HepG2 (cell line): ENCODE data around the gene VDR. TPM values are rescaled to one million over a fixed set of nuclear protein-coding genes. Genes with fewer than 3 reads are reported as not detected.

Experiments
- ATAC-seq: fragments of 200-7000 bp; cut with Tn5 transposase; 3 replicates; pipeline ENCODE4 v1.9.1; 2020; ENCODE audit warnings: mild to moderate bottlenecking, moderate library complexity
- BruUV-seq: library from RNA; stranded (reverse); fragments of 400-500 nt; replicated peaks from 2 replicates; lab custom pipeline; 2021; lab: Mats Ljungman, UMichigan
- CTCF ChIA-PET: fragments of 300-600 bp; formaldehyde crosslinking; extraction: SDS; loops from one replicate; lab custom pipeline; 2021; ENCODE audit warnings: low total read pairs, inconsistent platforms, low intra/inter-chr PET ratio; lab: Yijun Ruan, JAX
- POLR2A ChIA-PET: fragments of 350-600 bp; sonication (Branson Sonifier 250); formaldehyde crosslinking; loops from one replicate; lab custom pipeline; 2020; ENCODE audit warnings: antibody characterized with exemption, inconsistent platforms; lab: Yijun Ruan, JAX
- DNase-seq: peaks from one replicate; pipeline ENCODE4 v3.0.0-alpha.2; 2015; ENCODE audit warnings: low spot score
- FAIRE-seq: peaks from 3 replicates; lab custom pipeline; 2011; peaks lifted over from hg19 to GRCh38; lab: Jason Lieb, UNC
- H2AFZ ChIP-seq: one replicate; pipeline ENCODE4 v1.6.1; 2011; ENCODE audit warnings: low read length, inconsistent platforms
- H3K27ac ChIP-seq: fragments of 300-600 bp; 3 replicates; pipeline ENCODE4 v1.8.0; 2011; ENCODE audit warnings: mixed run types, mild to moderate bottlenecking, mixed read lengths, low read length, inconsistent platforms; ENCODE audit not compliant: insufficient read depth; ENCODE audit errors: extremely low read length
- H3K27me3 ChIP-seq, 2 experiments: fragments of 200-600 bp in 1 of 2; 2 replicates in 1 of 2; 3 replicates in 1 of 2; pipeline versions ENCODE4 v1.6.0 to v1.8.0; 2011; ENCODE audit warnings: low read length in 2 of 2, mild to moderate bottlenecking in 2 of 2, moderate library complexity in 2 of 2, inconsistent platforms in 1 of 2; ENCODE audit not compliant: insufficient read depth in 2 of 2, control insufficient read depth in 1 of 2
- H3K36me3 ChIP-seq, 2 experiments: fragments of 200-600 bp in 1 of 2; replicated peaks in 1 of 2; 2 replicates in 1 of 2; 3 replicates in 1 of 2; pipeline versions ENCODE4 v1.5.1 to v1.8.0; 2011; ENCODE audit warnings: low read length in 2 of 2, inconsistent platforms in 1 of 2; ENCODE audit not compliant: insufficient read depth in 2 of 2, control insufficient read depth in 1 of 2
- H3K4me1 ChIP-seq: 2 replicates; pipeline ENCODE4 v1.5.1; 2012; ENCODE audit warnings: low read length, inconsistent platforms; ENCODE audit not compliant: insufficient read depth
- H3K4me2 ChIP-seq: 2 replicates; pipeline ENCODE4 v1.6.0; 2011; ENCODE audit warnings: low read depth, low read length, inconsistent platforms
- H3K4me3 ChIP-seq, 3 experiments: fragments of 200-600 bp in 1 of 3; sonication (generic), shearing (Covaris generic) in 1 of 3; replicated peaks in 1 of 3; 2 replicates each; pipeline ENCODE4 v1.5.1; 2011 to 2016; ENCODE audit warnings: low read length in 3 of 3, inconsistent platforms in 2 of 3, low read depth in 2 of 3, mild to moderate bottlenecking in 2 of 3, control low read depth in 1 of 3, mixed read lengths in 1 of 3; ENCODE audit not compliant: insufficient read depth in 1 of 3
- H3K79me2 ChIP-seq: one replicate; pipeline ENCODE4 v1.6.1; 2011; ENCODE audit warnings: low read length, inconsistent platforms; ENCODE audit not compliant: insufficient read depth
- H3K9ac ChIP-seq: 2 replicates; pipeline ENCODE4 v1.6.0; 2011; ENCODE audit warnings: mild to moderate bottlenecking, low read depth, low read length, inconsistent platforms; ENCODE audit not compliant: insufficient read depth
- H3K9me3 ChIP-seq: 2 replicates; pipeline ENCODE4 v1.5.1; 2012; ENCODE audit warnings: mild to moderate bottlenecking, low read length
- H4K20me1 ChIP-seq: 2 replicates; pipeline ENCODE4 v1.6.0; 2011; ENCODE audit warnings: inconsistent platforms, mild to moderate bottlenecking, low read length, moderate library complexity; ENCODE audit not compliant: insufficient read depth
- FOXA1 ChIP-seq, 2 experiments: fragments of 450-650 bp in 1 of 2; sonication (generic) in 1 of 2; formaldehyde crosslinking in 1 of 2; IDR thresholded peaks; 2 replicates each; pipeline versions ENCODE4 v1.4.0 to v1.6.1; 2016 to 2020; ENCODE audit warnings: missing genetic modification reagents in 1 of 2
- FOXJ3 ChIP-seq: sonication (generic); formaldehyde crosslinking; IDR thresholded peaks from 2 replicates; pipeline ENCODE4 v1.4.0; 2020; ENCODE audit warnings: missing genetic modification reagents, mild to moderate bottlenecking, borderline replicate concordance
- HOMEZ ChIP-seq: IDR thresholded peaks from 2 replicates; pipeline ENCODE4 v1.6.1; 2016; ENCODE audit warnings: low read depth
- KDM2A ChIP-seq: sonication (generic); formaldehyde crosslinking; IDR thresholded peaks from 2 replicates; pipeline ENCODE4 v1.4.0; 2020; ENCODE audit warnings: low read depth, missing genetic modification reagents, borderline replicate concordance
- PBX2 ChIP-seq: IDR thresholded peaks from 2 replicates; pipeline ENCODE4 v1.6.1; 2016; ENCODE audit warnings: control low read depth
- TAF15 ChIP-seq: fragments of 200-400 bp; formaldehyde crosslinking; IDR thresholded peaks from one replicate; pipeline ENCODE4 v1.6.1; 2018; ENCODE audit warnings: mild to moderate bottlenecking, low read depth, low read length; ENCODE audit not compliant: poor library complexity, severe bottlenecking
- ZNF282 ChIP-seq: fragments of 450-650 bp; IDR thresholded peaks from 2 replicates; pipeline ENCODE4 v1.6.1; 2018; ENCODE audit not compliant: partially characterized antibody
- WGBS: methylation state at CpG from one replicate; pipeline ENCODE4 v1.1.6; 2017; ENCODE audit warnings: low lambda C conversion rate; 5-methylcytosine and 5-hydroxymethylcytosine counted together
- in situ Hi-C: cut with HindIII; loops from 2 replicates; pipeline ENCODE4 v1.10.0; 2017; ENCODE audit warnings: low pct_unique_long_range_greater_than_20kb; ENCODE audit not compliant: extremely low pct_ligation_motif_present
- intact Hi-C: fragments of 100-400 bp; cut with micrococcal nuclease; formaldehyde crosslinking; loops from one replicate; pipeline ENCODE4 v1.10.0; 2022; ENCODE audit not compliant: unreplicated experiment
- polyA plus RNA-seq, 8 experiments: library from polyadenylated mRNA; depleted of rRNA in 3 of 8; stranded (reverse) in 7 of 8; unstranded in 1 of 8; fragments of >200 nt; fragmentation: Illumina TruSeq in 4 of 8; extraction: Trizol in 4 of 8; gene quantifications; 2 replicates each; pipeline versions ENCODE4 v1.2.1 to v1.2.3, GENCODE V29; 2011 to 2016; ENCODE audit warnings: low read depth in 4 of 8, missing spikeins in 1 of 8, mixed read lengths in 1 of 8; ENCODE audit not compliant: insufficient read depth in 1 of 8
- total RNA-seq, 5 experiments: library from RNA; depleted of rRNA; stranded (reverse); fragments of >200 nt; fragmentation: Illumina TruSeq; extraction: Trizol; gene quantifications; 2 replicates each; pipeline ENCODE4 v1.2.3, GENCODE V29; 2016; ENCODE audit warnings: low read depth in 1 of 5
- TF ChIP-seq, protein P1 (sequence below): sonication (generic); formaldehyde crosslinking; IDR thresholded peaks from 2 replicates; pipeline ENCODE4 v1.5.0; 2020; ENCODE audit warnings: mild to moderate bottlenecking, low read depth, missing genetic modification reagents, borderline replicate concordance
- TF ChIP-seq, protein P2 (sequence below): IDR thresholded peaks from 2 replicates; pipeline ENCODE4 v1.6.1; 2016; ENCODE audit warnings: low read depth, missing genetic modification reagents, missing compliant biosample characterization

The VDR gene
- total and polyA plus RNA-seq, 2 of the 13 experiments (the other 11 are each of a cell fraction or from before 2014, with no cell fraction given) = 0.08 to 0.33 TPM

GRCh38 chr12:47819896-47820630, 84.7 kb downstream of the VDR start, which contains the start of gene HDAC7:
TSS of gene HDAC7 (minus strand) at chr12:47819903. CDS start at chr12:47819785, 118 bp downstream.
- no peak within 1 kb of the TSS for H2AFZ ChIP-seq
- FAIRE-seq = no peak
- intact Hi-C loops (loop anchor here (1.0 kb wide), 1 partner anchor 17 kb away; no protein-coding TSS in a partner anchor), in situ Hi-C loops (no loop called here)
- peak; percentile 62 for DNase-seq
- peaks cover 49% of the 10 kb centered on the region for H3K4me1 ChIP-seq
- H4K20me1 ChIP-seq = peaks cover 4% of the 10 kb centered on the region; the same call in 1 of the 2 replicates
- H3K36me3 ChIP-seq = no peaks in the 10 kb centered on the region
- H3K27me3 ChIP-seq = peaks cover 0 to 31% of the 10 kb centered on the region in 2 experiments; a peak in 3 of 5 replicates
- BruUV-seq = no TSS peak
- H3K79me2 ChIP-seq = no peaks in the 10 kb centered on the region
- ATAC-seq = peak; percentile 47
- CTCF ChIA-PET = no interaction called here
- H3K9me3 ChIP-seq = no peaks in the 10 kb centered on the region
- H3K4me3 ChIP-seq = peak within 1 kb of the TSS; percentile 69 to 86 (median 78)
- POLR2A ChIA-PET = interaction anchor here (0.6 to 2.9 kb wide), 8 partner anchors 7 to 114 kb away, joined by 3 to 11 read pairs (median 6); partner anchors contain the start of gene RPAP3
- H3K4me2 ChIP-seq = peak within 1 kb of the TSS; percentile 100
- peak within 1 kb of the TSS; percentile 65 for H3K27ac ChIP-seq
- peak within 1 kb of the TSS; percentile 84 for H3K9ac ChIP-seq
- WGBS = 0% methylated on average over 4 of the region's 58 CpGs
- TF ChIP-seq PBX2 (CRISPR knock-in tag) (no peak), TAF15 (no peak), FOXA1 (IDR thresholded peaks at IDR 0.05) (no peak), FOXA1 (CRISPR knock-in tag; IDR thresholded peaks at IDR 0.05) (peak; percentile 88), KDM2A (CRISPR knock-in tag) (peak; percentile 77; the same call in 1 of the 2 replicates), HOMEZ (CRISPR knock-in tag) (no peak), ZNF282 (no peak), FOXJ3 (CRISPR knock-in tag) (no peak)
- TF ChIP-seq, protein P1, sequence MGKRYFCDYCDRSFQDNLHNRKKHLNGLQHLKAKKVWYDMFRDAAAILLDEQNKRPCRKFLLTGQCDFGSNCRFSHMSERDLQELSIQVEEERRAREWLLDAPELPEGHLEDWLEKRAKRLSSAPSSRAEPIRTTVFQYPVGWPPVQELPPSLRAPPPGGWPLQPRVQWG (CRISPR knock-in tag) = no peak
- TF ChIP-seq, protein P2, sequence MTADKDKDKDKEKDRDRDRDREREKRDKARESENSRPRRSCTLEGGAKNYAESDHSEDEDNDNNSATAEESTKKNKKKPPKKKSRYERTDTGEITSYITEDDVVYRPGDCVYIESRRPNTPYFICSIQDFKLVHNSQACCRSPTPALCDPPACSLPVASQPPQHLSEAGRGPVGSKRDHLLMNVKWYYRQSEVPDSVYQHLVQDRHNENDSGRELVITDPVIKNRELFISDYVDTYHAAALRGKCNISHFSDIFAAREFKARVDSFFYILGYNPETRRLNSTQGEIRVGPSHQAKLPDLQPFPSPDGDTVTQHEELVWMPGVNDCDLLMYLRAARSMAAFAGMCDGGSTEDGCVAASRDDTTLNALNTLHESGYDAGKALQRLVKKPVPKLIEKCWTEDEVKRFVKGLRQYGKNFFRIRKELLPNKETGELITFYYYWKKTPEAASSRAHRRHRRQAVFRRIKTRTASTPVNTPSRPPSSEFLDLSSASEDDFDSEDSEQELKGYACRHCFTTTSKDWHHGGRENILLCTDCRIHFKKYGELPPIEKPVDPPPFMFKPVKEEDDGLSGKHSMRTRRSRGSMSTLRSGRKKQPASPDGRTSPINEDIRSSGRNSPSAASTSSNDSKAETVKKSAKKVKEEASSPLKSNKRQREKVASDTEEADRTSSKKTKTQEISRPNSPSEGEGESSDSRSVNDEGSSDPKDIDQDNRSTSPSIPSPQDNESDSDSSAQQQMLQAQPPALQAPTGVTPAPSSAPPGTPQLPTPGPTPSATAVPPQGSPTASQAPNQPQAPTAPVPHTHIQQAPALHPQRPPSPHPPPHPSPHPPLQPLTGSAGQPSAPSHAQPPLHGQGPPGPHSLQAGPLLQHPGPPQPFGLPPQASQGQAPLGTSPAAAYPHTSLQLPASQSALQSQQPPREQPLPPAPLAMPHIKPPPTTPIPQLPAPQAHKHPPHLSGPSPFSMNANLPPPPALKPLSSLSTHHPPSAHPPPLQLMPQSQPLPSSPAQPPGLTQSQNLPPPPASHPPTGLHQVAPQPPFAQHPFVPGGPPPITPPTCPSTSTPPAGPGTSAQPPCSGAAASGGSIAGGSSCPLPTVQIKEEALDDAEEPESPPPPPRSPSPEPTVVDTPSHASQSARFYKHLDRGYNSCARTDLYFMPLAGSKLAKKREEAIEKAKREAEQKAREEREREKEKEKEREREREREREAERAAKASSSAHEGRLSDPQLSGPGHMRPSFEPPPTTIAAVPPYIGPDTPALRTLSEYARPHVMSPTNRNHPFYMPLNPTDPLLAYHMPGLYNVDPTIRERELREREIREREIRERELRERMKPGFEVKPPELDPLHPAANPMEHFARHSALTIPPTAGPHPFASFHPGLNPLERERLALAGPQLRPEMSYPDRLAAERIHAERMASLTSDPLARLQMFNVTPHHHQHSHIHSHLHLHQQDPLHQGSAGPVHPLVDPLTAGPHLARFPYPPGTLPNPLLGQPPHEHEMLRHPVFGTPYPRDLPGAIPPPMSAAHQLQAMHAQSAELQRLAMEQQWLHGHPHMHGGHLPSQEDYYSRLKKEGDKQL (CRISPR knock-in tag) = no peak
